HepG2 (cell line): Measurements from ENCODE around the gene STK40. TPM values are rescaled to one million over a fixed set of nuclear protein-coding genes. Genes with fewer than 3 reads are reported as not detected.

Source experiments
- ATAC-seq: fragments of 200-7000 bp; cut with Tn5 transposase; 3 replicates; pipeline ENCODE4 v1.9.1; 2020; ENCODE audit warnings: mild to moderate bottlenecking, moderate library complexity
- BruUV-seq: library from RNA; stranded (reverse); fragments of 400-500 nt; replicated peaks from 2 replicates; lab custom pipeline; 2021; lab: Mats Ljungman, UMichigan
- CTCF ChIA-PET: fragments of 300-600 bp; formaldehyde crosslinking; extraction: SDS; loops from one replicate; lab custom pipeline; 2021; ENCODE audit warnings: low total read pairs, inconsistent platforms, low intra/inter-chr PET ratio; lab: Yijun Ruan, JAX
- POLR2A ChIA-PET: fragments of 350-600 bp; sonication (Branson Sonifier 250); formaldehyde crosslinking; loops from one replicate; lab custom pipeline; 2020; ENCODE audit warnings: antibody characterized with exemption, inconsistent platforms; lab: Yijun Ruan, JAX
- DNase-seq: peaks from one replicate; pipeline ENCODE4 v3.0.0-alpha.2; 2015; ENCODE audit warnings: low spot score
- FAIRE-seq: peaks from 3 replicates; lab custom pipeline; 2011; peaks lifted over from hg19 to GRCh38; lab: Jason Lieb, UNC
- H2AFZ ChIP-seq: one replicate; pipeline ENCODE4 v1.6.1; 2011; ENCODE audit warnings: low read length, inconsistent platforms
- H3K27ac ChIP-seq: fragments of 300-600 bp; 3 replicates; pipeline ENCODE4 v1.8.0; 2011; ENCODE audit warnings: mixed run types, mild to moderate bottlenecking, mixed read lengths, low read length, inconsistent platforms; ENCODE audit not compliant: insufficient read depth; ENCODE audit errors: extremely low read length
- H3K27me3 ChIP-seq, 2 experiments: fragments of 200-600 bp in 1 of 2; 2 replicates in 1 of 2; 3 replicates in 1 of 2; pipeline versions ENCODE4 v1.6.0 to v1.8.0; 2011; ENCODE audit warnings: low read length in 2 of 2, mild to moderate bottlenecking in 2 of 2, moderate library complexity in 2 of 2, inconsistent platforms in 1 of 2; ENCODE audit not compliant: insufficient read depth in 2 of 2, control insufficient read depth in 1 of 2
- H3K36me3 ChIP-seq, 2 experiments: fragments of 200-600 bp in 1 of 2; replicated peaks in 1 of 2; 2 replicates in 1 of 2; 3 replicates in 1 of 2; pipeline versions ENCODE4 v1.5.1 to v1.8.0; 2011; ENCODE audit warnings: low read length in 2 of 2, inconsistent platforms in 1 of 2; ENCODE audit not compliant: insufficient read depth in 2 of 2, control insufficient read depth in 1 of 2
- H3K4me1 ChIP-seq: 2 replicates; pipeline ENCODE4 v1.5.1; 2012; ENCODE audit warnings: low read length, inconsistent platforms; ENCODE audit not compliant: insufficient read depth
- H3K4me2 ChIP-seq: 2 replicates; pipeline ENCODE4 v1.6.0; 2011; ENCODE audit warnings: low read depth, low read length, inconsistent platforms
- H3K4me3 ChIP-seq, 3 experiments: fragments of 200-600 bp in 1 of 3; sonication (generic), shearing (Covaris generic) in 1 of 3; replicated peaks in 1 of 3; 2 replicates each; pipeline ENCODE4 v1.5.1; 2011 to 2016; ENCODE audit warnings: low read length in 3 of 3, inconsistent platforms in 2 of 3, low read depth in 2 of 3, mild to moderate bottlenecking in 2 of 3, control low read depth in 1 of 3, mixed read lengths in 1 of 3; ENCODE audit not compliant: insufficient read depth in 1 of 3
- H3K79me2 ChIP-seq: one replicate; pipeline ENCODE4 v1.6.1; 2011; ENCODE audit warnings: low read length, inconsistent platforms; ENCODE audit not compliant: insufficient read depth
- H3K9ac ChIP-seq: 2 replicates; pipeline ENCODE4 v1.6.0; 2011; ENCODE audit warnings: mild to moderate bottlenecking, low read depth, low read length, inconsistent platforms; ENCODE audit not compliant: insufficient read depth
- H3K9me3 ChIP-seq: 2 replicates; pipeline ENCODE4 v1.5.1; 2012; ENCODE audit warnings: mild to moderate bottlenecking, low read length
- H4K20me1 ChIP-seq: 2 replicates; pipeline ENCODE4 v1.6.0; 2011; ENCODE audit warnings: inconsistent platforms, mild to moderate bottlenecking, low read length, moderate library complexity; ENCODE audit not compliant: insufficient read depth
- AGO2 ChIP-seq: fragments of 200-400 bp; formaldehyde crosslinking; optimal IDR thresholded peaks from 2 replicates; pipeline ENCODE3; 2017; ENCODE audit warnings: mild to moderate bottlenecking, low read depth, low read length, moderate library complexity
- HOXA7 ChIP-seq: sonication (generic); formaldehyde crosslinking; IDR thresholded peaks from 2 replicates; pipeline ENCODE4 v1.8.1; 2022; ENCODE audit warnings: mild to moderate bottlenecking, missing genetic modification reagents, moderate library complexity
- HOXA9 ChIP-seq: sonication (generic); formaldehyde crosslinking; IDR thresholded peaks from 2 replicates; pipeline ENCODE4 v1.8.1; 2022; ENCODE audit warnings: missing genetic modification reagents, mild to moderate bottlenecking, moderate library complexity, borderline replicate concordance
- KLF16 ChIP-seq, 2 experiments: sonication (generic) in 1 of 2; formaldehyde crosslinking in 1 of 2; IDR thresholded peaks; 2 replicates each; pipeline versions ENCODE4 v1.6.1 to v1.8.0; 2016 to 2023; ENCODE audit warnings: missing genetic modification reagents in 2 of 2, missing compliant biosample characterization in 1 of 2
- MAFG ChIP-seq: sonication (generic); formaldehyde crosslinking; IDR thresholded peaks from 2 replicates; pipeline ENCODE4 v1.5.1; 2020; ENCODE audit warnings: mild to moderate bottlenecking, missing genetic modification reagents
- NCOR1 ChIP-seq: fragments of 200-600 bp; sonication (generic); IDR thresholded peaks from 2 replicates; pipeline ENCODE4 v1.7.0; 2017; ENCODE audit warnings: antibody characterized with exemption, low read length, borderline replicate concordance
- RAD21 ChIP-seq: fragments of 450-650 bp; formaldehyde crosslinking; IDR thresholded peaks from 2 replicates; pipeline ENCODE4 v1.5.0; 2020; ENCODE audit warnings: mild to moderate bottlenecking
- SYNCRIP ChIP-seq: fragments of 200-400 bp; formaldehyde crosslinking; IDR thresholded peaks from 2 replicates; pipeline ENCODE4 v1.6.1; 2018; ENCODE audit warnings: mild to moderate bottlenecking, low read depth, low read length; ENCODE audit not compliant: insufficient read depth
- ZBTB42 ChIP-seq: sonication (generic); formaldehyde crosslinking; IDR thresholded peaks from 2 replicates; pipeline ENCODE4 v1.5.0; 2020; ENCODE audit warnings: mild to moderate bottlenecking, missing genetic modification reagents
- ZBTB7A ChIP-seq: sonication (generic); formaldehyde crosslinking; IDR thresholded peaks from 2 replicates; pipeline ENCODE4 v1.8.0; 2022; ENCODE audit warnings: mild to moderate bottlenecking, missing genetic modification reagents
- ZFP36L1 ChIP-seq: sonication (generic); formaldehyde crosslinking; IDR thresholded peaks from 2 replicates; pipeline ENCODE4 v1.8.0; 2022; ENCODE audit warnings: mild to moderate bottlenecking, missing genetic modification reagents, moderate library complexity
- ZNF552 ChIP-seq: sonication (generic); formaldehyde crosslinking; IDR thresholded peaks from 2 replicates; pipeline ENCODE4 v1.9.0; 2022; ENCODE audit warnings: missing genetic modification reagents, mild to moderate bottlenecking, borderline replicate concordance
- ZNF790 ChIP-seq: sonication (generic); formaldehyde crosslinking; IDR thresholded peaks from 2 replicates; pipeline ENCODE4 v1.8.0; 2022; ENCODE audit warnings: missing genetic modification reagents, mild to moderate bottlenecking, borderline replicate concordance
- WGBS: methylation state at CpG from one replicate; pipeline ENCODE4 v1.1.6; 2017; ENCODE audit warnings: low lambda C conversion rate; 5-methylcytosine and 5-hydroxymethylcytosine counted together
- in situ Hi-C: cut with HindIII; loops from 2 replicates; pipeline ENCODE4 v1.10.0; 2017; ENCODE audit warnings: low pct_unique_long_range_greater_than_20kb; ENCODE audit not compliant: extremely low pct_ligation_motif_present
- intact Hi-C: fragments of 100-400 bp; cut with micrococcal nuclease; formaldehyde crosslinking; loops from one replicate; pipeline ENCODE4 v1.10.0; 2022; ENCODE audit not compliant: unreplicated experiment
- polyA plus RNA-seq, 8 experiments: library from polyadenylated mRNA; depleted of rRNA in 3 of 8; stranded (reverse) in 7 of 8; unstranded in 1 of 8; fragments of >200 nt; fragmentation: Illumina TruSeq in 4 of 8; extraction: Trizol in 4 of 8; gene quantifications; 2 replicates each; pipeline versions ENCODE4 v1.2.1 to v1.2.3, GENCODE V29; 2011 to 2016; ENCODE audit warnings: low read depth in 4 of 8, missing spikeins in 1 of 8, mixed read lengths in 1 of 8; ENCODE audit not compliant: insufficient read depth in 1 of 8
- total RNA-seq, 5 experiments: library from RNA; depleted of rRNA; stranded (reverse); fragments of >200 nt; fragmentation: Illumina TruSeq; extraction: Trizol; gene quantifications; 2 replicates each; pipeline ENCODE4 v1.2.3, GENCODE V29; 2016; ENCODE audit warnings: low read depth in 1 of 5
- TF ChIP-seq, protein P1 (sequence below): sonication (generic); formaldehyde crosslinking; IDR thresholded peaks from 2 replicates; pipeline ENCODE4 v1.4.0; 2020; ENCODE audit warnings: mild to moderate bottlenecking, missing genetic modification reagents

Gene STK40
- total and polyA plus RNA-seq, 2 of the 13 experiments (the other 11 are each of a cell fraction or from before 2014, with no cell fraction given), result 33.8 to 35.1 TPM

DNA sequence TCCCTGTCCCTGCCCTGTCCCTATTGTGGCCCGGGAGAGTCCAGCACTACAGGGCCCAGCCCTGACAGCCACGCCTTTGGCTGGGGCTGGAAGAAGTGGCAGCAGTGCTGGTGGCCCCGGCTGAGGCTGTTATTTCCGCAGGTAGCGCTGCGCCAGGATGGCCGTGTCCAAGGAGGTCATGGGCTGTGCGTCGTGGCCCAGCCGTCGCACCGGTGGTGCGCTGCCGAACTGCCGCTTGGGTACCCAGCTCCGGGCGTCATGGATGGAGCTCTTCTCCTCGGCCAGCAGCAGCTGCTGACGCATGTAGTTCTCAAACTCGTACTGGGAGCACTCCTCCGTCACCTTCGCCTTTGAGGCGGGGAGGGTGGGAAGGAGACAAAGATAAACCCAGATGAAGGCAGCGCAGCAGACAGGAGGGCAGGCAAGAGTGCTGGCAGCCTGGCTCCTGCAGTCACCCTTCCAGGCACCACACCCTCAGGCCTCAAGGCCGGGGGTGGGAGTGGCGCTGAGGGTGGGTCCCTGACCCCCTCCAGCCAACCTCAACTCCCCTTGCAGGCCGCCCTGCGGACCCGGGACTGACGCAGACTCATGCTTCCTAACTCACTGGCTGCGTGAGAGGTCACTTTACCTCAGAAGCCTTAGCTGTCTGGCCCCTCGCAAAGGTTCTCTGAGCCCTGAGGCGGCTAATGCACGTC, 44.0 kb downstream of the STK40 start:
- Histone ChIP-seq H3K4me1 (peaks cover 24% of the 10 kb centered on the region), H3K9me3 (no peaks in the 10 kb centered on the region), H3K4me2 (no peak overlapping the region), H3K9ac (no peak overlapping the region), H3K4me3 (no peak overlapping the region), H3K27me3 (no peaks in the 10 kb centered on the region), H2AFZ (no peak overlapping the region), H4K20me1 (no peaks in the 10 kb centered on the region), H3K36me3 (peaks cover 22 to 49% of the 10 kb centered on the region in 2 experiments; a peak in 4 of 5 replicates), H3K79me2 (no peaks in the 10 kb centered on the region), H3K27ac (no peak overlapping the region)
- DNase-seq, result no peak
- in situ Hi-C loops, result loop anchor here (5.0 kb wide), 1 partner anchor 81 kb away; no protein-coding TSS in a partner anchor
- 93% methylated on average over 25 of the region's 34 CpGs for whole genome bisulfite sequencing
- CTCF ChIA-PET, result interaction anchor here (1.0 to 3.1 kb wide), 2 partner anchors 79 to 192 kb away, joined by 3 to 24 read pairs; no protein-coding TSS in a partner anchor
- POLR2A ChIA-PET, result interaction anchor here (1.1 to 1.5 kb wide), 3 partner anchors 17 to 192 kb away, joined by 3 to 5 read pairs (median 5); partner anchors contain the start of gene TRAPPC3
- no peak for ATAC-seq
- no peak for TF ChIP-seq RAD21 (CRISPR knock-in tag)
- TF ChIP-seq AGO2, result peak; percentile 65
- intact Hi-C loops, result loop anchor here (2.0 kb wide), 1 partner anchor 79 kb away; no protein-coding TSS in a partner anchor
- BruUV-seq, result no TSS peak
- FAIRE-seq, result no peak

DNA sequence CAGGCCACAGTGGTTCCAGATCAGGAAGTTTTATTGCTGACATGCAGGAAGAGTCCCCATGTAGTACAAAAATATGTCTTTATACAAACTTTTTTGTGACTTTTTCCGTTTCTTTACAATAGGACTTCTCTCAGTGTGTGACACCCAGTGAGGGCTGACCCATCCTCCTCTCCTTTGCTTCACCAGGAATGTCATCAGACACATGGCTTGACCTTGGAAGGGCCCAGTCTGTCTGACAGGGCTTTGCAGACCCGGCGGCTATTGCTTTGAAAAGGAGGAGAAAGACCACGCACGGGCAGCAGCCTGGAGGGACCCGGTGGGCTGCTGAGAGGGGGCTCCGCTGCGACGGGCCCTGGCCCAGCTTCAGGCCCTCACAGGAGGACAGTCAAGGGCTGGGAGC, 46.1 kb downstream of the STK40 start:
- ATAC-seq, result no peak
- in situ Hi-C loops (loop anchor here (5.0 kb wide), 1 partner anchor 83 kb away; no protein-coding TSS in a partner anchor), intact Hi-C loops (no loop called here)
- Histone ChIP-seq H3K79me2 (no peaks in the 10 kb centered on the region), H3K9me3 (no peaks in the 10 kb centered on the region), H3K4me3 (no peak overlapping the region), H4K20me1 (no peaks in the 10 kb centered on the region), H3K4me1 (peaks cover 26% of the 10 kb centered on the region), H3K27me3 (peaks cover 0 to 5% of the 10 kb centered on the region in 2 experiments; a peak in 2 of 5 replicates), H3K9ac (no peak overlapping the region), H3K4me2 (no peak overlapping the region), H3K27ac (no peak overlapping the region), H2AFZ (no peak overlapping the region), H3K36me3 (peaks cover 14 to 31% of the 10 kb centered on the region in 2 experiments; a peak in 4 of 5 replicates)
- ChIA-PET CTCF (no interaction called here), POLR2A (interaction anchor here (0.6 kb wide), 1 partner anchor 68 kb away, joined by 4 read pairs; no protein-coding TSS in a partner anchor)
- peak; percentile 33 for DNase-seq
- no TSS peak for BruUV-seq
- TF ChIP-seq HOXA9 (no peak), ZBTB42 (CRISPR knock-in tag) (no peak), ZNF790 (no peak), ZBTB7A (no peak), ZFP36L1 (CRISPR knock-in tag) (no peak), KLF16 (CRISPR knock-in tag; IDR thresholded peaks at IDR 0.05) (no peak), HOXA7 (CRISPR knock-in tag) (no peak), SYNCRIP (no peak), NCOR1 (no peak), ZNF552 (CRISPR knock-in tag) (no peak), MAFG (CRISPR knock-in tag) (no peak)
- TF ChIP-seq, protein P1, sequence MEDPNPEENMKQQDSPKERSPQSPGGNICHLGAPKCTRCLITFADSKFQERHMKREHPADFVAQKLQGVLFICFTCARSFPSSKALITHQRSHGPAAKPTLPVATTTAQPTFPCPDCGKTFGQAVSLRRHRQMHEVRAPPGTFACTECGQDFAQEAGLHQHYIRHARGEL (CRISPR knock-in tag), result no peak
- 75% methylated on average over 7 of the region's 9 CpGs for WGBS
- peak; percentile 49 for FAIRE-seq
